Posterior vena cava (tissue), 2 donors: ENCODE data around the gene SPATA33. TPM values are rescaled to one million over a fixed set of nuclear protein-coding genes. Genes with fewer than 3 reads are reported as not detected.
"Not testable (repeated sequence)": the region's sequence is repeated elsewhere in the genome, so short reads cannot be mapped to it uniquely, and the experiment has no call there.

Source experiments
- DNase-seq: peaks from one replicate; pipeline ENCODE4 v3.0.0-alpha.2; 2020; ENCODE audit warnings: low spot score
- intact Hi-C, 2 donors: fragments of 100-400 bp; cut with DNase I; formaldehyde crosslinking; loops; one replicate each; pipeline versions ENCODE4 v1.14.1 to v1.14.2; 2022 to 2023
- total RNA-seq, 2 donors: library from RNA; stranded (reverse); fragmentation: NEBNext Ultra II Directional; extraction: Animal tissue kit (Norgen Biotek cat#: 25700); gene quantifications; one replicate each; pipeline ENCODE4 v1.2.1, GENCODE V29; 2021
- donor health status: DM: yes; HTN: yes; CAD: no.
- donor health status: DM: yes; HTN: yes; CAD: no.

Gene SPATA33
- total RNA-seq, 2 donors from 2014 or later, result 5.0 to 5.8 TPM

DNA sequence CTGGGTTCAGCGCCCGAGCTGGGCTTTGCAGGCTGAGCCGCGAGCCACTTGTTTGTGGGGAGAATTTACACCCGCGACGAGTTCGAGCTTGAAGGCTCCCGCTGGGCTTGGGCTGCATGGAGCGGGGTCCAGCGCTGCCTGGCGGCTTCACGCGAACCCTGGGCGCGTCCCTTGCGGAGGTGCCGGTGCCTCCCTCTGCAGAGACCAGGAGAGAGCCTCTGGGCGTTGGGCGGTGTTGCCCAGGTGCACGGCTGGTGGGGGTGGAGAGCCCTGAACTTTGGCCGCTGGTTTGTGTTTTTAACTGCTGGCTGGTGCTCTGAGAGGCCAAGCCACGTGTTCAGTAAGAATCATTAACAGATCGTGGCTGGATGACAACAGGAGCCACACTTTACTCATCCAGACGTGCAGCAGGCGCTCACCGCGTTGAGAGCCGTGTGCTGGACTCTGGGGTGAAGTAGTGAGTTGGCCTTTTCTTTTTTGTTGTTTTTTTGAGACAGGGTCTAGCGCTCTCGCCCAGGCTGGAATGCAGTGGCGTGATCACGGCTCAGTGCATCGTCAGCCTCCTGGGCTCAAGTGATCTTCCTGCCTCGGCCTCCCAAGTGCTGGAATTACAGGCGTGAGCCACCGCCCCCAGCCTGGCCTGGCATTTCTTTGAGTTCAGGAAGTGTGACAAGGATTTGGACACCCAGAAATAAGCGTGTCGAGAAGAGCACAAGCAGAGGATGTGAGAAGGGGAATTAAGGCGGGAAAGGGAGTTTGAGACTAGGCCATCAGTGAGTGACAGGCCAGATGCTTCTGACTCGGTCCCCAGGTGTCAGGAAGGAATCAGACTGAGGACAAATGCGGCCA lies 29.7 kb downstream of the SPATA33 start:
- intact Hi-C loops, result no loop called here
- DNase-seq, result no peak

GRCh38 chr16:89688395-89688794 lies 30.8 kb downstream of the SPATA33 start:
- no peak for DNase-seq
- intact Hi-C loops, result no loop called here

GRCh38 chr16:89689142-89689541 lies 31.5 kb downstream of the SPATA33 start:
- intact Hi-C loops, result no loop called here
- DNase-seq, result no peak

- DNase-seq, intact Hi-C loops: not testable (repeated sequence)
Measured at GRCh38 chr16:89689621-89690020, 32.0 kb downstream of the SPATA33 start.

DNA sequence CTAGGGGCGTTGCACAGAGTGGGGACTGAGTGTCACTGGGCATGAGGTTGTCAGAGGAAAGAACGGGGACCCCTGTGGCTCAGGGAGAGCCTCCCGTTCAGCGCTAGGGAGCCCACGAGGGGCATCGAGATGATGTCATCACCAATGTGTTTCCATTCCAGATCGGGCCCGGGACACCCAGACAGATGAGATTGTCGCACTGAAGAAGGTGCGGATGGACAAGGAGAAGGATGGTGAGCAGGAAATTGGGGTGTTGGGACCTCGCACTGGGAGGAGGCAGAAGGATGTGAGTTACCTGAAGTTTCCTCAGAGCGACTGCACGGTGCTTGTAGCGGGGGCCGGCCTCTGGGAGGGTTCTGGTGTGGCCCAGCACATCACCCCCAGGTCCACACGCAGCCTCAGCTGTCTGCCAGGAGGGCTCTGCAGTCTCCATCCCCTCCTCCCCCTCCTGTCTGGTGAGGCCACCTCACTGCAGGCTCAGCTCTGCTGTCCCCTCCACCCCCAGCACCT lies 32.8 kb downstream of the SPATA33 start:
- no peak for DNase-seq
- intact Hi-C loops, result no loop called here

DNA sequence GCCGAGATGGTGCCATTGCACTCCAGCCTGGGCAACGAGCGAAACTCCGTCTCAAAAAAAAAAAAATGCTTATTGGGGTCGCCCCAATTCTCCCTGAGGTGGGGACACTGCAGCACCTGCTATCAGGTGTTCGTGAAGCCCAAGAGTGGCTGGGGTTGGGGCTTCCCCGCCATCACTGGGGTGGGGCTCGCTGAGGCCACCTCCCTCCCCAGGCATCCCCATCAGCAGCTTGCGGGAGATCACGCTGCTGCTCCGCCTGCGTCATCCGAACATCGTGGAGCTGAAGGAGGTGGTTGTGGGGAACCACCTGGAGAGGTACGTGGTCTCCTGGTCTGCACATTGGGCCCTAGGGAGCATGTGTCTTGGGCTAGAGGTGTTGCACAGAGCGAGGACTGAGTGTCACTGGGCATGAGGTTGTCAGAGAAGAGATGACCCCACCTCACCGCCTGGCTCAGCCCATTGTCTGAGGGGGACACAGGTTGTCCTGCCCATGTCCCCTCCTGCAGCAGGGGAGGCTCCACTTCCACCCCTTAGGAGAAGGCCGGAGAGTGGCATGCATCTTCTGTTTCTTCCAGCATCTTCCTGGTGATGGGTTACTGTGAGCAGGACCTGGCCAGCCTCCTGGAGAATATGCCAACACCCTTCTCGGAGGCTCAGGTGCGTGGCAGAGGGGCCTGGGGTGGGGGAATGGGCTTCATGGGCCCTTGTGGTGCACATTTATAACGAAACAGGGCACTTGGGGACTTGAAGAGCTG lies 33.8 kb downstream of the SPATA33 start:
- intact Hi-C loops, result no loop called here
- DNase-seq, result no peak

DNA sequence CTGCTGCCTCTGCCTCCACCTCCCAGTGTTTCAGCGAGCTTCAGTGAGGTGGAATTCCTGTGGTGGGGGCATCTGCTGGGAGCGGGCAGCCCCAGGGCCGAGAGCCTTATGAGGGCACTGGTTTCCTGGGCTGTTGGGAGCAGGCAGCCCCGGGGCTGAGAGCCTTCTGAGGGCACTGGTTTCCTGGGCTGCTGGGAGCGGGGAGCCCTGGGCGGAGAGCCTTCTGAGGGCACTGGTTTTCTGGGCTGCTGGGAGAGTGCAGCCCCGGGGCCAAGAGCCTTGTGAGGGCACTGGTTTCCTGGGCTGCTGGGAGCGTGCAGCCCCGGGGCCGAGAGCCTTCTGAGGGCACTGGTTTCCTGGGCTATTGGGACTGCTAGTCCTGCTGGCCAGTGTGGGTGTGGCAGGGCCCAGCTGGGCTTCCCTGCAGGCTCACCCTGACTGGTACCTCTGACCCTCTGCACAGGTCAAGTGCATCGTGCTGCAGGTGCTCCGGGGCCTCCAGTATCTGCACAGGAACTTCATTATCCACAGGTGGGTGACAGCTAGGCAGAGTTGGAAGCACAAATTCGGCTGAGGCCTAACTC lies 34.4 kb downstream of the SPATA33 start:
- DNase-seq, result no peak
- intact Hi-C loops, result no loop called here

- DNase-seq, result no peak
- intact Hi-C loops, result no loop called here
Measured at GRCh38 chr16:89693289-89693731, 35.7 kb downstream of the SPATA33 start.

DNA sequence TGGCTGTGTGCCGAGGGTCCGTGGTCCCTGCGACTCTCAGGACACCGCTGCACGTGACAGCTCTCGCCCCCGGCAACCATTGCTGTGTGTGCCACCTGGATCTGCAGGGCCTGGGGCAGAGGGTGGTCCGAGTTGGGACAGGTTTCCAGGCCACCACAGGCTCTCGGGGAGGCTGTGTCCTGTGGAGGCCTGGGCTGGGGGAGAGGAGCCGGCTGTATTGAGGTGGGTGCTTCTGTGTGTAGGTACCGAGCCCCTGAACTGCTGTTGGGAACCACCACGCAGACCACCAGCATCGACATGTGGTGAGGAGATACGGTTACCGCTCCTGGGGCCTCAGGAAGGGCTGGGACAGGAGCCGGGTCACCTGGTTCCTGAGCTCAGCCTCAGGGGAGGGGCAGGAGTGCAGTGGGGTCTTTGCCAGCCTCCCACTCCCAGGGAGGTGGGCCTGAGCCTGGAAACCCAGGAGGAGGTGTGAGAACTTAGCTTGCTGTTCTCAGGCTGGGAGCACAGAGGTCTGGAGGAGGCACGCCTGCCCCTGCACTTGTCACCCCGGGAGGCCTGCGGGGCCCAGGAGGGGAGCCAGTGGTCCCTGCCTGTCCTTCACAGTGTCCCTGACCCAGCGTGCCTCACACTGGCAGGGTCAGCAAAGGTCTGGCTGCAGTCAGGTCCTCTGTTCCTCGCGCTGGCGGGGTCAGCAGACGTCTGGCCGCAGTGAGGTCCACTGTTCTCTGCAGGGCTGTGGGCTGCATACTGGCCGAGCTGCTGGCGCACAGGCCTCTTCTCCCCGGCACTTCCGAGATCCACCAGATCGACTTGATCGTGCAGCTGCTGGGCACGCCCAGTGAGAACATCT lies 36.5 kb downstream of the SPATA33 start:
- no peak for DNase-seq
- intact Hi-C loops, result no loop called here

GRCh38 chr16:89694784-89695085 lies 37.1 kb downstream of the SPATA33 start:
- intact Hi-C loops, DNase-seq: not testable (repeated sequence)

- DNase-seq, result no peak
- intact Hi-C loops, result no loop called here
Measured at GRCh38 chr16:89695086-89695874, 37.6 kb downstream of the SPATA33 start.

- intact Hi-C loops, result no loop called here
- no peak for DNase-seq
Measured at GRCh38 chr16:89695875-89696669, 38.4 kb downstream of the SPATA33 start.

DNA sequence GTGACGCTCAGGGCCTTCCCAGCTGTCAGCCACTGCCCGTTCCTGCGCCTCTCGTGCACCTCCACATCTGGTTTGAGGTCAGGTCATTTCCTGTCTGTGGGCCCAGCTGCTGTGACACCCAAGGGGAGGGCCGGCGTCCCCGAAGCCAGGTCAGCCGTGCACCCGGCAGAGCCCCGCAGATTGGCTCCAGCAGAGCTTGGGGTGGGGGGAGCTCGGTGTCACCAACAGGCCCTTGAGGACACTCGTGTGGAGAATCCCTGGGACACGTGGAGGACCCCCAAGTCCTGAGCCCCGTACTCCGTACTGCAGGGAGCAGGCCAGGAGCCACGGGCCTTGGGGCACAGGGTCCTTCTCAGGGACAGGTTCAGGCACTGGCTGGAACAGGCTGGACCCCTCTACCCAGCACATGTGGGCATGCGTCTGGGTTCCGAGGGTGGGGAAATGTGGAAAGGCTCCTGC lies 39.1 kb downstream of the SPATA33 start:
- DNase-seq, result no peak
- intact Hi-C loops, result no loop called here

GRCh38 chr16:89697161-89697615 lies 39.6 kb downstream of the SPATA33 start:
- DNase-seq, result peak; percentile 82
- intact Hi-C loops, result no loop called here

DNA sequence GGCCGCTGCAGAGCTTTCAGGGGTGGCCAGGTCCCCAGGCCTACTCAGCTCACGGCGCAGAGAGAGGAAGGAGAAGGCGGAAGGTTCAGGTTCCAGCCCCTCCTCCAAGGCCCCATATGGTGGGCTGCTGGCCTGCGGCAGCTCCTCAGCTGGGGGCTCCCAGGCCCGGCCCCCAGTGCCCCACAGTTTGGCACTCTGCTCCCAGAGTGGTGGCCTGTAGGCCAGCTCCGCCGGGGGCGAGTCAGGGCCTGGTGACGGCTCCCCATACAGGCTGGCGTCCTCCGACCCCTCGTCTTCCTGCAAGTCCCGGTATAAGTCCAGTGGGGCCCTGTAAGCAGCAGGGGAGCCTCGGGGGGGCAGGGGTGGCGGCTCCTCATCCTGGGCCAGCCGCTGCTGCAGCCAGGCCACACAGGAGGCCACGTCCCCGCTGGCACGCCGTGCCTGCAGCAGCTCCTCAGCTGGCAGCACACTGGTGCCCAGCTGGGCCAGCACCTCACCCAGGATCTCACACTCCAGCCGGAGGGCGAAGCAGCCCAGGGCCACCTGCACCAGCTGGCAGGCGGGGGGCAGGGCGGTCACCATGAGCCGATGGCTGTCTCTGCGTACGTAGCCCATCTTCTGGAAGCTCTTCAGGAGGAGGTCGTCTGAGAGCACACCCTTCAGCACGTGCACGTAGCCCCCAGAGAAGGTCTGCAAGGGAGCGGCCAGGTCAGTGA lies 40.1 kb downstream of the SPATA33 start:
- intact Hi-C loops, result no loop called here
- DNase-seq, result no peak

DNA sequence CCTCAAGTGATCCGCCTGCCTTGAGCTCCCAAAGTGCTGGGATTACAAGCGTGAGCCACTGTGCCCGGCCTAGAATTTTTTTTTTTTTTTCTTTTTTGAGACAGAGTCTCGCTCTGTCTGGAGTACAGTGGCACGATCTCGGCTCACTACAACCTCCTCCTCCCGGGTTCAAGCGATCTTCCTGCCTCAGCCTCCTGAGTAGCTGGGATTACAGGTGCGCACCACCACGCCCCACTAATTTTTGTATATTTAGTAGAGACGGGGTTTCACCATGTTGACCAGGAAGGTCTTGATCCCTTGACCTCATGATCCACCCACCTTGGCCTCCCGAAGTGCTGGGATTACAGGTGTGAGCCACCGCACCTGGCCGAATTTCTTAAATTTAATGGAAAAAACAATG lies 41.1 kb downstream of the SPATA33 start:
- intact Hi-C loops, DNase-seq: not testable (repeated sequence)

DNA sequence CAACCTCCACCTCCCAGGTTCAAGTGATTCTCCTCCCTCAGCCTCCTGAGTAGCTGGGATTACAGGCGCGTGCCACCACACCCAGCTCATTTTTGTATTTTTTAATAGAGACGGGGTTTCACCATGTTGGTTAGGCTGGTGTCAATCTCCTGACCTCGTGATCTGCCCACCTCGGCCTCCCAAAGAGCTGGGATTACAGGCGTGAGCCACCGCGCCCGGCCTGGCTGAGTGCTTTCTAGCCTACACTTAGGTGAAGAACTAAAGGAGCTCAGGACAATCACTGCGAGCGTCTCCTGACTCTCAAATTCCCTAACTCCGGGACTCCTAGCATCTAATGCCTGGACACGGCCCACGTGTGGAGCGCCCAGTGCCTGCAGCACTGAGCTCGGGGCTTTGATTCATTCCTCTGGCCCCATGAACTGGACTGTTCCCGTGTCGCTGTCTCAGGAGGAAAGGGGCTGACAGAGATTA lies 42.0 kb downstream of the SPATA33 start:
- intact Hi-C loops, result loop anchor here in 1 of 2 donors (10.0 kb wide), 1 partner anchor 95 kb away; no protein-coding TSS in a partner anchor
- not testable (repeated sequence) for DNase-seq
